Hepatocyte (in vitro differentiated cells): ENCODE results near the gene HTR6. TPM values are rescaled to one million over a fixed set of nuclear protein-coding genes. Genes with fewer than 3 reads are reported as not detected.

ENCODE experiments used
- DNase-seq: peaks from one replicate; pipeline ENCODE4 v3.0.0-alpha.2; 2016; ENCODE audit warnings: low spot score
- H2AFZ ChIP-seq: fragments of 200-600 bp; sonication (generic); 2 replicates; pipeline ENCODE4 v1.6.0; 2016; ENCODE audit warnings: antibody characterized with exemption, mild to moderate bottlenecking
- H3K27ac ChIP-seq: fragments of 200-600 bp; sonication (generic); 2 replicates; pipeline ENCODE4 v1.5.1; 2016; ENCODE audit warnings: mild to moderate bottlenecking
- H3K27me3 ChIP-seq: fragments of 200-600 bp; sonication (generic); 2 replicates; pipeline ENCODE4 v1.6.1; 2016
- H3K36me3 ChIP-seq: fragments of 200-600 bp; sonication (generic); replicated peaks from 2 replicates; pipeline ENCODE4 v1.5.1; 2016; ENCODE audit warnings: low read depth; ENCODE audit not compliant: insufficient read depth
- H3K4me1 ChIP-seq: fragments of 200-600 bp; sonication (generic); 2 replicates; pipeline ENCODE4 v1.5.1; 2016; ENCODE audit warnings: mild to moderate bottlenecking, moderate library complexity; ENCODE audit not compliant: insufficient read depth
- H3K4me2 ChIP-seq: fragments of 200-600 bp; sonication (generic); 2 replicates; pipeline ENCODE4 v1.6.0; 2016
- H3K4me3 ChIP-seq: fragments of 200-600 bp; sonication (generic); 2 replicates; pipeline ENCODE4 v1.5.1; 2016; ENCODE audit warnings: mild to moderate bottlenecking
- H3K79me2 ChIP-seq: fragments of 200-600 bp; sonication (generic); 2 replicates; pipeline ENCODE4 v1.6.0; 2017; ENCODE audit warnings: mild to moderate bottlenecking
- H3K9me2 ChIP-seq: fragments of 200-600 bp; sonication (generic); replicated peaks from 2 replicates; pipeline ENCODE4 v1.6.0; 2017; ENCODE audit warnings: mild to moderate bottlenecking; ENCODE audit not compliant: insufficient read depth
- H3K9me3 ChIP-seq: fragments of 200-600 bp; sonication (generic); 2 replicates; pipeline ENCODE4 v1.5.1; 2016; ENCODE audit warnings: low read depth, mild to moderate bottlenecking
- H4K20me1 ChIP-seq: fragments of 200-600 bp; sonication (generic); 2 replicates; pipeline ENCODE4 v1.6.0; 2016; ENCODE audit warnings: mild to moderate bottlenecking; ENCODE audit not compliant: insufficient read depth, poor library complexity, severe bottlenecking
- EZH2 ChIP-seq: fragments of 200-600 bp; sonication (generic); IDR thresholded peaks from 2 replicates; pipeline ENCODE4 v1.6.1; 2016; ENCODE audit warnings: antibody characterized with exemption, mild to moderate bottlenecking, borderline replicate concordance
- EZH2phosphoT487 ChIP-seq: fragments of 200-600 bp; sonication (generic); IDR thresholded peaks from one replicate; pipeline ENCODE4 v1.6.1; 2018; ENCODE audit warnings: antibody characterized with exemption, mild to moderate bottlenecking, low read depth, moderate library complexity; ENCODE audit not compliant: unreplicated experiment, severe bottlenecking
- WGBS: methylation state at CpG from one replicate; pipeline ENCODE4 v1.1.6; 2016; ENCODE audit warnings: low lambda C conversion rate; ENCODE audit errors: missing lambda C conversion rate; 5-methylcytosine and 5-hydroxymethylcytosine counted together
- polyA plus RNA-seq: library from polyadenylated mRNA; unstranded; fragments of >200 nt; fragmentation: Nextera tagmentation; extraction: Ambion mirVana; gene quantifications from 2 replicates; pipeline ENCODE4 v1.2.1, GENCODE V29; 2016
- total RNA-seq: library from RNA; depleted of rRNA; stranded (reverse); fragments of >200 nt; gene quantifications from 2 replicates; pipeline ENCODE4 v1.2.3, GENCODE V29; 2014
- TF ChIP-seq, protein P1 (sequence below): fragments of 200-600 bp; sonication (generic); IDR thresholded peaks from 2 replicates; pipeline ENCODE4 v1.5.1; 2016; ENCODE audit warnings: antibody characterized with exemption, mild to moderate bottlenecking; ENCODE audit not compliant: poor library complexity

HTR6 gene
- total and polyA plus RNA-seq, 2 experiments from 2014 or later = not detected

GRCh38 chr1:19617376-19617775 lies 47.3 kb upstream of the HTR6 start:
- no peak for DNase-seq

DNA sequence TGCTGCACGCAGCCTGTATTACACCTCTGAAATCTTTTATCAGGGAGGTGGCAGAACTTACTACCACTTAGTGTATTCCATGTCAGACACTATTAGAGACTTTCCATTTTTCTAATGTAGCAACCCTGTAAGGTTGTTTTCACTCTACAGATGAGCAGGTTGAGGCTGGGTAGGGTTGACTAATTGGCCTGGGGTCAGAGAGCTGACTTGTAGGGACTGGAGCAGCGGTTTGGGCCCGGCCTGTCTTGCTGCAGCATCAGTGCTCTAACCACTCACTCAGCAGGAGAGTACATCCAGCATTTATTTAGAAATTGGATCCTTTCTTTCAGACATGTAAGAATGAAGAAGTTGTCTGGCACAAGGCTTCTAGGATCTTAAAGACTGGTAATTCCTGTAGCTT lies 46.2 kb upstream of the HTR6 start:
- Histone ChIP-seq H3K27me3 (no peaks in the 10 kb centered on the region), H3K27ac (no peak overlapping the region), H3K4me2 (no peak overlapping the region), H3K4me1 (peaks cover 38% of the 10 kb centered on the region), H4K20me1 (peaks cover 4% of the 10 kb centered on the region), H2AFZ (no peak overlapping the region), H3K9me2 (no peaks in the 10 kb centered on the region), H3K4me3 (no peak overlapping the region), H3K9me3 (no peaks in the 10 kb centered on the region), H3K36me3 (no peaks in the 10 kb centered on the region), H3K79me2 (peaks cover 65% of the 10 kb centered on the region)
- 94% methylated on average over 3 of the region's 3 CpGs for WGBS
- no peak for DNase-seq
- TF ChIP-seq EZH2phosphoT487 = no peak
- TF ChIP-seq, protein P1, sequence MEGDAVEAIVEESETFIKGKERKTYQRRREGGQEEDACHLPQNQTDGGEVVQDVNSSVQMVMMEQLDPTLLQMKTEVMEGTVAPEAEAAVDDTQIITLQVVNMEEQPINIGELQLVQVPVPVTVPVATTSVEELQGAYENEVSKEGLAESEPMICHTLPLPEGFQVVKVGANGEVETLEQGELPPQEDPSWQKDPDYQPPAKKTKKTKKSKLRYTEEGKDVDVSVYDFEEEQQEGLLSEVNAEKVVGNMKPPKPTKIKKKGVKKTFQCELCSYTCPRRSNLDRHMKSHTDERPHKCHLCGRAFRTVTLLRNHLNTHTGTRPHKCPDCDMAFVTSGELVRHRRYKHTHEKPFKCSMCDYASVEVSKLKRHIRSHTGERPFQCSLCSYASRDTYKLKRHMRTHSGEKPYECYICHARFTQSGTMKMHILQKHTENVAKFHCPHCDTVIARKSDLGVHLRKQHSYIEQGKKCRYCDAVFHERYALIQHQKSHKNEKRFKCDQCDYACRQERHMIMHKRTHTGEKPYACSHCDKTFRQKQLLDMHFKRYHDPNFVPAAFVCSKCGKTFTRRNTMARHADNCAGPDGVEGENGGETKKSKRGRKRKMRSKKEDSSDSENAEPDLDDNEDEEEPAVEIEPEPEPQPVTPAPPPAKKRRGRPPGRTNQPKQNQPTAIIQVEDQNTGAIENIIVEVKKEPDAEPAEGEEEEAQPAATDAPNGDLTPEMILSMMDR = no peak
- no peak for TF ChIP-seq EZH2

More at GRCh38 chr1:19617376-19617775, 47.3 kb upstream of the HTR6 start:
- Histone ChIP-seq H3K79me2 (peaks cover 71% of the 10 kb centered on the region), H4K20me1 (peaks cover 4% of the 10 kb centered on the region), H3K27me3 (no peaks in the 10 kb centered on the region), H3K36me3 (no peaks in the 10 kb centered on the region), H3K4me2 (no peak overlapping the region), H3K9me3 (no peaks in the 10 kb centered on the region), H3K27ac (no peak overlapping the region), H2AFZ (no peak overlapping the region), H3K4me3 (no peak overlapping the region), H3K4me1 (peaks cover 38% of the 10 kb centered on the region), H3K9me2 (no peaks in the 10 kb centered on the region)
- TF ChIP-seq EZH2 (no peak), EZH2phosphoT487 (no peak)
- TF ChIP-seq, protein P1 = no peak
- 82% methylated on average over 3 of the region's 3 CpGs for WGBS

GRCh38 chr1:19619697-19620384 lies 44.8 kb upstream of the HTR6 start:
- Histone ChIP-seq H3K79me2 (peaks cover 67% of the 10 kb centered on the region), H4K20me1 (peaks cover 4% of the 10 kb centered on the region), H3K9me2 (no peaks in the 10 kb centered on the region), H3K27ac (peak overlapping the region; percentile 84), H3K4me1 (peaks cover 42% of the 10 kb centered on the region), H3K4me3 (no peak overlapping the region), H3K9me3 (no peaks in the 10 kb centered on the region), H2AFZ (no peak overlapping the region), H3K27me3 (no peaks in the 10 kb centered on the region), H3K4me2 (peak overlapping the region; percentile 55), H3K36me3 (no peaks in the 10 kb centered on the region)
- TF ChIP-seq EZH2 (no peak), EZH2phosphoT487 (peak; percentile 37)
- TF ChIP-seq, protein P1 = no peak
- WGBS = 41% methylated on average over 3 of the region's 3 CpGs
- DNase-seq = peak; percentile 17
